ENCODE results near the gene ANKRD40CL.

Gene ANKRD40CL

DNA sequence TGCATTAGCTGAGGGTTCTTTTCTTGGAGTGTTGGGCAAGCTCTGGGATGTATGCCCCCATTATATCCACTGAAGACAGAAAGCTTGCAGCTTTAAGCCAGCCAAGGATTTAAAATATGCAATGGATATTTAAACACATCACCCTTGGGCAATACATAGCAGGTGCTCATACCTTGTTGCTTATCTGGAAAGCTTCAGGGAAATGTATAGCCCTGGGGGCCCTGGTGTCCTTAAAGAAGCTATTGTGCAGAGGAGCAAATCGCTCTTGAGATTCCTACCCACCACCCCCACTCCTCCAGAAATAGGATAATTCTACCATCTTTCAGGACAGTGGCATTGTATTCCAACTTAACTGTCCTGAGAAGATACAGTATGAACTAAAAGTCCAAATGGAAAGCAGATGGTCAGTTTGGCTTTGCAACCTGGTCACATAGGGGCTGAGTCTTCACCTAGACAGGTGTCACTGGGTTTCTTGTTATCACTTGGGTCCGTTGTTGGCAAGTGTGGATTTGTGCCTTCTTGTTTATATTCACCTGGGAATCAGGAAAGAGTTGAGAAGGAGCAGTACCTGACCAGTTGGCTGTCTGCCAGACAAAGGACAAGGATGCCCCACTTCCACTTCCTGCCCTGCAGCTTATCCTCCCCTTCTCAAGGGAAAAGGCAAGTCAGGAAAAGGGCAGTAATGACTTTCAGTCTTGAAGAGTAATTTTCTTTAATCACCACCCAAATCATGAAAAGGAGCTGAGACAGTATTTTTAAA lies 3.4 kb downstream of the ANKRD40CL start:
- Histone ChIP-seq H3K4me3 (ENCODE audit: low read length) (no peak overlapping the region), H3K79me2 (ENCODE audit: low read length) (no peaks in the 10 kb centered on the region), H3K9me2 (replicated peaks; ENCODE audit: insufficient read depth, low read length) (no peaks in the 10 kb centered on the region), H3K4me1 (ENCODE audit: low read length) (peaks cover 22% of the 10 kb centered on the region), H3K9ac (ENCODE audit: low read length) (no peak overlapping the region), H4K20me1 (ENCODE audit: insufficient read depth, low read length) (no peaks in the 10 kb centered on the region), H3K27me3 (replicated peaks; ENCODE audit: insufficient read depth, low read length) (no peaks in the 10 kb centered on the region; the same call in 1 of the 2 replicates), H2AFZ (ENCODE audit: low read length) (no peak overlapping the region), H3F3A (ENCODE audit: insufficient read depth, low read length) (peaks cover 7% of the 10 kb centered on the region; the same call in 1 of the 2 replicates), H3K4me2 (ENCODE audit: low read depth, low read length) (no peak overlapping the region), H3K9me3 (replicated peaks; ENCODE audit: insufficient read depth, low read length) (no peaks in the 10 kb centered on the region), H3K36me3 (replicated peaks; ENCODE audit: insufficient read depth, low read length) (no peaks in the 10 kb centered on the region), H3K27ac (ENCODE audit: low read length) (no peak overlapping the region)
- TF ChIP-seq EZH2 (optimal IDR thresholded peaks at IDR 0.05; ENCODE audit: low read depth, low read length) (no peak), EZH2phosphoT487 (IDR thresholded peaks at IDR 0.05; ENCODE audit: low read length) (no peak)
- TF ChIP-seq, protein P1, sequence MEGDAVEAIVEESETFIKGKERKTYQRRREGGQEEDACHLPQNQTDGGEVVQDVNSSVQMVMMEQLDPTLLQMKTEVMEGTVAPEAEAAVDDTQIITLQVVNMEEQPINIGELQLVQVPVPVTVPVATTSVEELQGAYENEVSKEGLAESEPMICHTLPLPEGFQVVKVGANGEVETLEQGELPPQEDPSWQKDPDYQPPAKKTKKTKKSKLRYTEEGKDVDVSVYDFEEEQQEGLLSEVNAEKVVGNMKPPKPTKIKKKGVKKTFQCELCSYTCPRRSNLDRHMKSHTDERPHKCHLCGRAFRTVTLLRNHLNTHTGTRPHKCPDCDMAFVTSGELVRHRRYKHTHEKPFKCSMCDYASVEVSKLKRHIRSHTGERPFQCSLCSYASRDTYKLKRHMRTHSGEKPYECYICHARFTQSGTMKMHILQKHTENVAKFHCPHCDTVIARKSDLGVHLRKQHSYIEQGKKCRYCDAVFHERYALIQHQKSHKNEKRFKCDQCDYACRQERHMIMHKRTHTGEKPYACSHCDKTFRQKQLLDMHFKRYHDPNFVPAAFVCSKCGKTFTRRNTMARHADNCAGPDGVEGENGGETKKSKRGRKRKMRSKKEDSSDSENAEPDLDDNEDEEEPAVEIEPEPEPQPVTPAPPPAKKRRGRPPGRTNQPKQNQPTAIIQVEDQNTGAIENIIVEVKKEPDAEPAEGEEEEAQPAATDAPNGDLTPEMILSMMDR (IDR thresholded peaks at IDR 0.05; ENCODE audit: low read length), result no peak
- no peak for DNase-seq

DNA sequence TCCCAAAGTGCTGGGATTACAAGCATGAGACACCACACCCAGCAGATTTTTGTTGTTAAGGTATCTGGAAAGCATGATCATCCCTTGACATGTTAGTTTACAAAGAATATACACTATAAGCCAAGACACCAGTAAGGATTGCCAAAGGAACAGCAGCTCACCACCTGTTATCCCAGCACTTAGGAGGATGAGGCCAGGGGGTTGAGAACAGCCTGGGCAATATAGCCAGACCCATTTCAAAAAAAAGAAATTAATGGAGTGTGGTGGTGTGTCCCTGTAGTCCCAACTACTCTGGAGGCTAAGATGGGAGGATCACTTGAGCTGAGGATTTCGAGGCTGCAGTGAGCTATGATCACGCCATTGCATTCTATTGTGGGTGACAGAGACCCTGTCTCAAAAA lies 5.1 kb downstream of the ANKRD40CL start:
- Histone ChIP-seq H3K9me2 (replicated peaks; ENCODE audit: insufficient read depth, low read length) (no peaks in the 10 kb centered on the region), H3K27ac (ENCODE audit: low read length) (no peak overlapping the region), H3K36me3 (replicated peaks; ENCODE audit: insufficient read depth, low read length) (no peaks in the 10 kb centered on the region), H2AFZ (ENCODE audit: low read length) (no peak overlapping the region), H4K20me1 (ENCODE audit: insufficient read depth, low read length) (no peaks in the 10 kb centered on the region), H3K9me3 (replicated peaks; ENCODE audit: insufficient read depth, low read length) (no peaks in the 10 kb centered on the region), H3K27me3 (replicated peaks; ENCODE audit: insufficient read depth, low read length) (no peaks in the 10 kb centered on the region; the same call in 1 of the 2 replicates), H3K79me2 (ENCODE audit: low read length) (no peaks in the 10 kb centered on the region), H3K4me1 (ENCODE audit: low read length) (peaks cover 18% of the 10 kb centered on the region), H3K4me3 (ENCODE audit: low read length) (no peak overlapping the region), H3K9ac (ENCODE audit: low read length) (no peak overlapping the region), H3K4me2 (ENCODE audit: low read depth, low read length) (no peak overlapping the region), H3F3A (ENCODE audit: insufficient read depth, low read length) (peaks cover 7% of the 10 kb centered on the region; the same call in 1 of the 2 replicates)
- TF ChIP-seq, protein P1 (IDR thresholded peaks at IDR 0.05; ENCODE audit: low read length), result no peak
- TF ChIP-seq EZH2phosphoT487 (IDR thresholded peaks at IDR 0.05; ENCODE audit: low read length) (no peak), EZH2 (optimal IDR thresholded peaks at IDR 0.05; ENCODE audit: low read depth, low read length) (no peak)
- DNase-seq, result no peak

DNA sequence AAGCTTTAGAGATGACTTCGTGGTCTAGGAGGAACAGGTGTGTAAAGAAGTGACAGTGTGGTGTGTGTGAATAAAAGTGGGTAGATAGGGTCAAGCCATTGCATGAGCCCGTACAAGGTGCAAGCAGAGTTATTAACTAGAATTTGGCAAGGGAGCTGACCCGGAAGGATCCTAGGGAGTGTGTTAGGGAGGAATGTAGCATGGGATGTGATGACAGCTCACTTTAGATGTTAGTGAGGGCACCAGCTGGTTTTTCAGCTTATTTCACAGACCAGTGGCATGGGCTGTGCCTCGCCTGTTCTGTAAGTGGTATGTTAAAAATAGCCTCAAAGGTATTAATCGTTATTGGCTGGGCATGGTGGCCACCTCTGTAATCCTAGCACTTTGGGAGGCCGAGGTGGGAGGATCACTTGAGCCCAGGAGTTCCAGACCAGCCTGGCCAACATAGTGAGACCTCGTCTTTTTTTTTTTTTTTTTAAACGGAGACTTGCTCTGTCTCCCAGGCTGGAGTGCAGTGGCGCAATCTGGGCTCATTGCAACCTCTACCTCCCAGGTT lies 8.3 kb downstream of the ANKRD40CL start:
- no peaks in the 10 kb centered on the region for H3K36me3 ChIP-seq (replicated peaks; ENCODE audit: insufficient read depth, low read length)
- H3F3A ChIP-seq (ENCODE audit: insufficient read depth, low read length), result 0 out of 2 replicates have a peak, but pooled peaks cover 3% of the 10 kb centered on the region
- H3K9ac ChIP-seq (ENCODE audit: low read length), result no peak overlapping the region
- no peak overlapping the region for H3K4me2 ChIP-seq (ENCODE audit: low read depth, low read length)
- H3K27me3 ChIP-seq (replicated peaks; ENCODE audit: insufficient read depth, low read length), result no peaks in the 10 kb centered on the region; the same call in 1 of the 2 replicates
- TF ChIP-seq EZH2 (optimal IDR thresholded peaks at IDR 0.05; ENCODE audit: low read depth, low read length), result no peak
- no peak for TF ChIP-seq EZH2phosphoT487 (IDR thresholded peaks at IDR 0.05; ENCODE audit: low read length)
- TF ChIP-seq, protein P1 (IDR thresholded peaks at IDR 0.05; ENCODE audit: low read length), result no peak
- no peak overlapping the region for H2AFZ ChIP-seq (ENCODE audit: low read length)
- H3K4me1 ChIP-seq (ENCODE audit: low read length), result no peaks in the 10 kb centered on the region
- DNase-seq, result no peak
- no peaks in the 10 kb centered on the region for H3K9me2 ChIP-seq (replicated peaks; ENCODE audit: insufficient read depth, low read length)
- H3K27ac ChIP-seq (ENCODE audit: low read length), result no peak overlapping the region
- H4K20me1 ChIP-seq (ENCODE audit: insufficient read depth, low read length), result no peaks in the 10 kb centered on the region
- no peaks in the 10 kb centered on the region for H3K9me3 ChIP-seq (replicated peaks; ENCODE audit: insufficient read depth, low read length)
- no peaks in the 10 kb centered on the region for H3K79me2 ChIP-seq (ENCODE audit: low read length)
- no peak overlapping the region for H3K4me3 ChIP-seq (ENCODE audit: low read length)
